Adrenal gland (tissue), 12 donors: ENCODE results near the gene TMEM9B. TPM values are rescaled to one million over a fixed set of nuclear protein-coding genes. Genes with fewer than 3 reads are reported as not detected.

ENCODE experiments used
- DNase-seq, 7 donors: peaks; one replicate each; pipeline ENCODE4 v3.0.0-alpha.2; 2019 to 2020
- H3K27ac ChIP-seq, 5 donors: fragments of 200-600 bp; sonication (generic) in 4 of 5; 1 replicate in 3 of 5; 2 replicates in 2 of 5; pipeline versions ENCODE4 v1.5.1 to v1.8.0; 2016 to 2020; ENCODE audit warnings: mild to moderate bottlenecking in 1 of 5
- H3K27me3 ChIP-seq: fragments of 200-600 bp; 2 replicates; pipeline ENCODE4 v1.8.0; 2021
- H3K36me3 ChIP-seq, 2 donors: fragments of 200-600 bp; replicated peaks in 1 of 2; 1 replicate in 1 of 2; 2 replicates in 1 of 2; pipeline versions ENCODE4 v1.5.1 to v1.8.0; 2018 to 2022
- H3K4me1 ChIP-seq, 2 donors: fragments of 200-600 bp; replicated peaks in 1 of 2; 1 replicate in 1 of 2; 2 replicates in 1 of 2; pipeline versions ENCODE4 v1.5.1 to v1.8.0; 2018 to 2021
- H3K4me3 ChIP-seq, 4 donors: fragments of 200-600 bp; sonication (generic) in 3 of 4; one replicate each; pipeline ENCODE4 v1.5.1; 2016 to 2018
- H3K9me3 ChIP-seq, 3 donors: fragments of 200-600 bp; sonication (generic) in 1 of 3; replicated peaks in 1 of 3; 1 replicate in 2 of 3; 2 replicates in 1 of 3; pipeline versions ENCODE4 v1.5.1 to v1.8.0; 2016 to 2021
- CTCF ChIP-seq, 6 experiments: fragments of 450-650 bp in 4 of 6; fragments of 200-600 bp in 2 of 6; sonication (generic) in 1 of 6; IDR thresholded peaks; 1 replicate in 5 of 6; 2 replicates in 1 of 6; pipeline versions ENCODE4 v1.5.1 to v1.8.0; 2016 to 2021; ENCODE audit warnings: antibody characterized with exemption in 6 of 6, mild to moderate bottlenecking in 2 of 6, moderate library complexity in 1 of 6
- POLR2A ChIP-seq, 2 donors: fragments of 450-650 bp; IDR thresholded peaks; one replicate each; pipeline ENCODE4 v1.6.1; 2017; ENCODE audit warnings: antibody characterized with exemption in 2 of 2, mild to moderate bottlenecking in 2 of 2, moderate library complexity in 1 of 2
- WGBS, 4 donors: extraction: QIAGEN DNeasy Blood & Tissue Kit in 2 of 4; methylation state at CpG; one replicate each; pipeline versions ENCODE4 v1.1.5 to v1.1.7; 2013 to 2017; 5-methylcytosine and 5-hydroxymethylcytosine counted together
- intact Hi-C, 2 donors: fragments of 100-400 bp; cut with DNase I; formaldehyde crosslinking; loops; one replicate each; pipeline versions ENCODE4 v1.14.1 to v1.15.0; 2022 to 2023
- polyA plus RNA-seq, 3 donors: library from polyadenylated mRNA; stranded (reverse); fragments of 200-250 nt in 2 of 3; fragments of 350-450 nt in 1 of 3; fragmentation: Illumina TruSeq in 1 of 3; extraction: RNeasy Lipid Tissue Mini Kit (QIAGEN cat#74804) in 1 of 3; gene quantifications; one replicate each; pipeline ENCODE4 v1.2.3, GENCODE V29; 2013 to 2014
- total RNA-seq, 9 donors: library from RNA; depleted of rRNA in 4 of 9; stranded (reverse); fragments of >200 nt in 4 of 9; fragments of 120-200 nt in 1 of 9; fragmentation: NEBNext Ultra II Directional in 1 of 9; extraction: Animal tissue kit (Norgen Biotek cat#: 25700) in 1 of 9; gene quantifications; one replicate each; pipeline versions ENCODE4 v1.1.0 to v1.2.4, GENCODE V29; 2013 to 2023
- donor health status: healthy with polysubstance abuse.
- donor health status: Bipolar disorder and iron deficiency.
- donor health status: DM: yes; HTN: yes; CAD: no.
- donor health status: DM: no; HTN: no; CAD: no.
- donor health status: DM: no; HTN: no; CAD: no.
- donor health status: DM: yes; HTN: yes; CAD: no.

The TMEM9B gene
- total and polyA plus RNA-seq, 12 donors = 18.6 to 76.3 (median 46.5) TPM

DNA sequence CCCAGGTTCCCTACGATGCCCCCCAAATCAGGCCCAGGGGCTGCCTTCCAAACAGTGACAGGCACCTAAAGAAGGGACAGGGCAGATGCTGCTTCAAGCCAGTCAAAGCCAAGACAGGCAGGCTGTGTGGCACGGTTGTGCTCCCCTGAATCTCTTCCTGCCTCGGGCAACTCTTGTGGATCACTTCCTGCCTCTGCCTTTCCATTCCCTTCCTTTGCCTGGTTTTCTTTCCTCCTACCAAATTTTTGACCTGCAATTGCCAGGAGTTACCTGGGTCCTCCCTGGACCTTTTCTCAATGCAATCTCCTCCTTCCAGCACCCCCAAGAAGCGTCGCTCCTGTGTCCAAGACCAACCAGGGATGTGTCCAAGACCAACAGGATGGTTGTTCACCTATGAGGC, 37.0 kb downstream of the TMEM9B start:
- no peak for TF ChIP-seq CTCF (IDR thresholded peaks at IDR 0.05)
- no peak for TF ChIP-seq POLR2A (IDR thresholded peaks at IDR 0.05)
- H3K36me3 ChIP-seq = peaks cover 0 to 12% of the 10 kb centered on the region in 2 donors
- no peak for DNase-seq
- no peak overlapping the region for H3K27ac ChIP-seq
- H3K9me3 ChIP-seq = no peaks in the 10 kb centered on the region
- no peaks in the 10 kb centered on the region for H3K27me3 ChIP-seq
- no peaks in the 10 kb centered on the region for H3K4me1 ChIP-seq
- 81 to 93% (median 87%) methylated on average over 5 of the region's 5 CpGs for WGBS, 4 donors
- H3K4me3 ChIP-seq = no peak overlapping the region
- intact Hi-C loops = no loop called here

- intact Hi-C loops = no loop called here
- Histone ChIP-seq H3K9me3 (no peaks in the 10 kb centered on the region), H3K4me3 (no peak overlapping the region), H3K27me3 (no peaks in the 10 kb centered on the region), H3K27ac (no peak overlapping the region), H3K4me1 (no peaks in the 10 kb centered on the region), H3K36me3 (peaks cover 0 to 22% of the 10 kb centered on the region in 2 donors)
- no peak for DNase-seq
- TF ChIP-seq CTCF (IDR thresholded peaks at IDR 0.05) = no peak
- no peak for TF ChIP-seq POLR2A (IDR thresholded peaks at IDR 0.05)
- WGBS, 4 donors = 97 to 100% (median 98%) methylated on average over 1 to 5 of the region's 5 CpGs
Observed at GRCh38 chr11:8926236-8926635, 38.0 kb downstream of the TMEM9B start.

- DNase-seq = no peak
- TF ChIP-seq POLR2A (IDR thresholded peaks at IDR 0.05) (no peak), CTCF (IDR thresholded peaks at IDR 0.05) (no peak)
- H3K4me3 ChIP-seq = no peak overlapping the region
- intact Hi-C loops = no loop called here
- H3K36me3 ChIP-seq = peaks cover 0 to 28% of the 10 kb centered on the region in 2 donors
- no peak overlapping the region for H3K27ac ChIP-seq
- 89 to 100% (median 96%) methylated on average over 3 to 5 of the region's 5 CpGs for WGBS, 4 donors
- H3K27me3 ChIP-seq = no peaks in the 10 kb centered on the region
- H3K9me3 ChIP-seq = no peaks in the 10 kb centered on the region
- no peaks in the 10 kb centered on the region for H3K4me1 ChIP-seq
Observed at GRCh38 chr11:8925711-8926110, 38.5 kb downstream of the TMEM9B start.

DNA sequence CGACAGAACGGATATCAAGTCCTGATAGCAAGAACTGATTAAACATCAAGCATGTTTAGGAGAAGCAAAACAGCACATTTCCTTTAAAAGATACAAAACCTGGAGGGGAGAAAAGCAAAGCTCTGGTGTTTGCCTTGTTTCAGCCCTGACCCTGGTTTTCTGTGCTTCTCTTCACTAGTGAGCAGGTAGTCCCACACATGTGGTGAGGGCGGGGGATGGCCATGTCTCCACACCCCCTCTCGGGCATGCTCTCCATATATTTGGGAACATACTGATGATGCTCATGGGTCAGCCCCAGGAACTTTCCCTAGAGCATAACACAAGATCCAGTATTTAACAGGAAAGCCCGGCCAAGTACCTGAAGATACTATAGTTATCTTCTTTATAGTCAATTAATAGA, 41.6 kb downstream of the TMEM9B start:
- no peak overlapping the region for H3K4me3 ChIP-seq
- intact Hi-C loops = loop anchor here in 1 of 2 donors (5.0 kb wide), 1 partner anchor 210 kb away; no protein-coding TSS in a partner anchor
- no peaks in the 10 kb centered on the region for H3K4me1 ChIP-seq
- H3K27me3 ChIP-seq = no peaks in the 10 kb centered on the region
- no peak for DNase-seq
- no peak overlapping the region for H3K27ac ChIP-seq
- TF ChIP-seq POLR2A (IDR thresholded peaks at IDR 0.05) (no peak), CTCF (IDR thresholded peaks at IDR 0.05) (no peak)
- H3K36me3 ChIP-seq = peaks cover 0 to 58% of the 10 kb centered on the region in 2 donors
- H3K9me3 ChIP-seq = no peaks in the 10 kb centered on the region
- WGBS, 4 donors = 85 to 97% (median 93%) methylated on average over 5 of the region's 5 CpGs
